GM18867 (cell line): ENCODE results near the gene MNAT1.

Experiments used
- ATAC-seq: cut with Tn5 transposase; IDR thresholded peaks from one replicate; pipeline ENCODE4 v1.9.1; 2021; ENCODE audit warnings: mild to moderate bottlenecking, moderate library complexity; ENCODE audit not compliant: unreplicated experiment

Gene MNAT1

DNA sequence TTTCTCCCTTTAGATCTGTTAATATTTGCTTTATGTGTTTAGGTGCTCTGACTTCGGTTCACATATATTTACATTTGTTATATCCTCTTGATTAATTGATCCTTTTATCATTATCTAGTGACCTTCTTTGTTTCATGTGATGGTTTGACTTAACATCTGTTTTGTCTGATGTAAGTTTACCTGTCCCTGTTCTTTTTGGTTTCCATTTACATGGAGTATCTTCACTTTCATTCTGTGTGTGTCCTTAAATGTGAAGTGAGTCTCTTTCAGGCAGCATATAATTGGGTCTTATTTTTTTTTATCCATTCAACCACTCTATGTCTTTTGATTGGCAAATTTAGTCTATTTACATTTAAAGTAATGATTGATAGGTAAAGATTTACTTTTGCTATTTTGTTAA lies 222.1 kb downstream of the MNAT1 start:
- no peak for ATAC-seq

DNA sequence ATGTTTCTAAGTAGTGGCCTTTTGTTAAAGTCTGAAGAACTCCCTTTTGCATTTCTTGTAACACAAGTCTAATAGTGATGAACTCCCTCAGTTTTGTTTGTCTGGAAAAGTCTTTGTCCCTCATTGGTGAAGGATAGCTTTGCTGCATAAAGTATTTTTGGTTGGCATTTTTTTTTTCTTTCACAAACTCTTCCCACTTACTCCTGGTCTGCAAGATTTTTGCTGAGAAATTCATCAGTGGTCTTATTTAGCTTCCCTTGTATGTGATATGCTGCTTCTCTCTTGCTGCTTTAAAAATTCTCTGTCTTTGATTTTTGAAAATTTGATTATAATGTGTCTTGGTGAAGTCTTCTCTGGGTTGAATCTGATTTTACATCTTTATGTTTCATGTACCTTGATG lies 223.6 kb downstream of the MNAT1 start:
- ATAC-seq: no peak

GRCh38 chr14:60963761-60964160 lies 229.2 kb downstream of the MNAT1 start:
- ATAC-seq: no peak

- no peak for ATAC-seq
Measured at GRCh38 chr14:60964904-60965303, 230.3 kb downstream of the MNAT1 start.

DNA sequence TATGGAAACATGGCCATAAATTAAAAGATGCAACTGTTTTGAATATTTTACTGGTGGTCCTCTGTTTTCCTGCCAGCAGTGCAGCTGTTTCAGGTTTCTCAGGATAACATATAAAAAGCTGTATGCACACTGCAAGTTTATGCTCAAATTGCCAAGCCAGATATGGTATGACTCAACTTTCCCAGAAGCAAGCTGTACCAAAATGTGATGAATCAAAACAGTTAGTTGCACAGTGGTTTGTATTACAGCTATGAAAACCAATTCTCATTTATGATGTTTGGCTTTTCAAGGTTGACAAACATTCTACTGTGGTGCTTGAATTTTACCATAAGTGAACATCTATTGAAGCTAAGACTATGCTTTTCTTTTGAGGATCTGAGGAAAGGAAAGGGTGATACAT lies 230.8 kb downstream of the MNAT1 start:
- no peak for ATAC-seq

DNA sequence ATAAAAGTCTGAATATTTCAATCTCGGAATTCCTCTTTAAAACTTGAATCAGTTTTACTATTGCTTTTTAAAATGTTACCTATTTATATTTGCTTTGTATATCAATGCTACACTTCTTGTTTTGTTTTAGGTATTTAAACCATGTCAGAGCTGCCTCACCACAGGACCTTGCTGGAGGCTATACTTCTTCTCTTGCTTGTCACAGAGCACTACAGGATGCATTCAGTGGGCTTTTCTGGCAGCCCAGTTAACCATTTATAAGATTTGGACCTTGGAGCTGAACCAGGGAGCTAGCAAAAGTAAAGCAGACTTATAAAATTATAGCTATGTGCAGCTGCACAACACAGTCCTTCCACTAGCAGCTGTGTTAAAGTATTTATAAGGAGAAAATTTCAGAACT lies 233.5 kb downstream of the MNAT1 start:
- ATAC-seq: no peak

GRCh38 chr14:60968671-60969070 lies 234.1 kb downstream of the MNAT1 start:
- no peak for ATAC-seq

DNA sequence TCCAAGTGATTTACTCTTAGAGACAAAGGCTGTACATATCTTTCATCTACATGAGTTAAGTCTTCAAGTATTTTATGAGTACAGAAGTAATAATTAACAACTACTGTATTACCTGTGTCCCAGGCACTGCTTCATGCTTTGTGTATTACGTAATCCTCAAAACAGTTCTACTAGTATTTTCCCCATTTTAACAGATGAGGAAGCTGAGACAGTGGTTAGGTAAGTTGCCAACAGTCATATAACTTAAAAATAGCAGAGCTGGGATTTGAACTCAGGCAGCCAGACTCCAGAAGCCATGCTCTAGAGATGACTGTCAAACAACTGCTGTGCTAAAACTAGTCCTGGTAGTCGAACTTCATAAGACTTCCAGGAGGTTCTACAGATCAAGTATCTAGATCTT lies 235.6 kb downstream of the MNAT1 start:
- ATAC-seq: no peak

DNA sequence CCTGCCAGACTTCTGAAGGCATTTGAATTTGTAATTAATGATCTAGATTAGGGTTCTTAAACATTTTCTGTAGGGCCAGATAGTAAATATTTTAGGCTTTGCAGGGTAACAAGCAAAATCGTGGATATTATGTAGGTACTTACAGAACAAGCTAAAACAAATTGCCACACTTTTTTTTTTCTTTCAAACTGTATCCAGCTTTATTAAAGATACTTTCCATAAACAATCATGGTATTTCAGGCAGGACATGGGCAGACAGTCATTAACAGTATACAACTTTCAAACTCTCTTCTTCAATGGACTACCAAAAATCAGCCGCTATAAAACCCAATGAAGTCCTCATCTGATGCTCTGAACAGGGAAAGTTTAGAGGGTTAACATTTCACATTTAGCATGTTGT lies 236.7 kb downstream of the MNAT1 start:
- no peak for ATAC-seq

- no peak for ATAC-seq
Measured at GRCh38 chr14:60972295-60972694, 237.7 kb downstream of the MNAT1 start.

DNA sequence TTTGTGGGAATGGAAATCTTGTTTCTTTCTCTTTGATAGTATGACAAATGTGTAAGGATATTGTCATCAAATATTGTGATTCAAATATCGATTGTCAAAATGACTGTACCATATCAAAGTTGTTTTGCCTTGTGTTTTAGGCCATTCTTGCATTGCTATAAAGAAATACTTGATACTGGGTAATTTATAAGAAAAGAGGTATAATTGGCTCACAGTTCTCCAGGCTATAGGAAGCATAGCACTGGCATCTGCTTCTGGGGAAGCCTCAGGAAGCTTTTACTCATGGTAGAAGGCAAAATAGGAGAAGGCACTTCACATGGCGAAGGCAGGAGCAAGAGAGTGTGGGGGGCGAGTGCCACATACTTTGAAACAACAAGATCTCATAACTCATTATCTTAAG lies 238.5 kb downstream of the MNAT1 start:
- ATAC-seq: no peak

GRCh38 chr14:60974090-60974651 lies 239.6 kb downstream of the MNAT1 start:
- ATAC-seq: no peak

DNA sequence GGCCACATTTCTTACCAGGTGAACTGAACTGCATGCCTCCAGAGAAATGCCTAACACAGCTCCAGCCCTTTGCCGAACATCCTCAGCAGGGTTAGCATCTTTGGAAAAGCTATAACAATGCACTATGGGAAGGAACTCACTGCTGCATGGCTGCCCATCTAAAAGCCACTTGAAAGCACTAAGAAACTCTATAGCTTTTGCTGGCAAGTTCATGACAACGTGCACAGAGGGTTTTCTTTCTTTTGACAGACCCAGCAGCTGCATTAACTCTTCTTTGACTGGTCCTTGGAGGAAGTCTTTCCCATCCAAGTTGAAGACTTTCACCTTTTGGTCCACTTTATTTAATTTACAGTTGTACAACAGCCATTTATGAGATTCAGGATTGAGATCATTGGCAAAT lies 241.0 kb downstream of the MNAT1 start:
- no peak for ATAC-seq

DNA sequence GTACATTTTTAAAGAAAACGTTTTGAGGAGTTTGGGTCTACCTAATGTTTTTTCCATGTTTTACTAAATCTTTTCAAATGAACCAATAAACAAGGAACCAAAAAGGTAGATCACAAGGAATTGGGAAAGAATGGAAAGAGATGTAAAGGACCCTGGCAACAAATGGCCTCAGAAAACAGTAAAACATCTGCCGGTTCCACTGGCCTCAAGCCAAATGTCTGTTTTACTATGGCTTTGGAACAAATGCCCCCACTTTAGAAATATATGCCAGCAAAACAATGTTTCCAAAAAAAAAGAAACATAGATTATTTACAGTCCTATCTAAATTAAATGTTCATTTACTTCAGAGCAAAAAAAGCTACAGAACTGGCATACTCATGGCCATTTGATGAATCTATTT lies 243.3 kb downstream of the MNAT1 start:
- no peak for ATAC-seq

DNA sequence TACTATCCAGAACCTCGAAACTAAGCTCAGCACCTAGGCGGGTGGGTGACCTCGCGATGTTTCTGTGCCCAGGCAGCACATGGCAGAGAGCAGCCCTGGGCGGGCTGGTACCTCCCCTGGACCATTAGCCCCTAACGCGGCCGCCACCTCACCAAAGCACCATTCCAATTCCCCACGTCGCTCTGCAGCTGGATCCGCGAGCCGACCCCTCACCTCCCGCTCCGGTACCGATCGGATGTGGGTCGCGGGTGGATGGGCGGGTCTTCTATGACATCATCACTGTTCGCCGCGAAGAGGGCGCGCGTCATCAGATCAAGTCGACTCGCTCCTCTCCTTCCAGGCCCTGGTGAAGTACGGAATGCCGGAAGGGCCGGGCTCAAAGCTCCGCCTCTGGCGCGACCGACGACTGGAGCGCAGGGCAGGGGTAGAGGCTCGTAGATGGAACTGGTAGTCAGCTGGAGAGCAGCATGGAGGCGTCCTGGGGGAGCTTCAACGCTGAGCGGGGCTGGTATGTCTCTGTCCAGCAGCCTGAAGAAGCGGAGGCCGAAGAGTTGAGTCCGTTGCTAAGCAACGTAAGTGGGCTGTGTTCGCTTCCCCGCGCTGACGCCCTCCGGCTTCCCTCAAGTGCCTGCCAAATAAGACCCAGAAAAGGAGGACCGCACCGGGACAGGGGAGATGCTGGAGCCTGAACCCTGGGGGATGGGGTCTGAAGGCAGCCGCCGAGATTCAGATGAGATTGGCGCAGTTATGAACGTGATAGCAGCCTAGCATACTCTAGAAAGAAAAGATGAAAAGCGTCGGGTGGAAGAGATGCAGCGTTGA lies 246.5 kb downstream of the MNAT1 start, which contains the start of the genes SLC38A6 and TRMT5:
TSS of gene SLC38A6 (plus strand) at position 435 of the 822 bp plus-strand sequence. CDS start at position 468, 33 bp downstream.
TSS of gene TRMT5 (minus strand) at position 269 of the 822 bp plus-strand sequence. CDS start at position 163, 106 bp downstream.
- ATAC-seq: peak; percentile 85

- ATAC-seq: no peak
Measured at GRCh38 chr14:60981633-60982455, 247.3 kb downstream of the MNAT1 start.

- ATAC-seq: no peak
Measured at GRCh38 chr14:60984196-60984595, 249.6 kb downstream of the MNAT1 start.

GRCh38 chr14:60986500-60986899 lies 251.9 kb downstream of the MNAT1 start:
- ATAC-seq: no peak

DNA sequence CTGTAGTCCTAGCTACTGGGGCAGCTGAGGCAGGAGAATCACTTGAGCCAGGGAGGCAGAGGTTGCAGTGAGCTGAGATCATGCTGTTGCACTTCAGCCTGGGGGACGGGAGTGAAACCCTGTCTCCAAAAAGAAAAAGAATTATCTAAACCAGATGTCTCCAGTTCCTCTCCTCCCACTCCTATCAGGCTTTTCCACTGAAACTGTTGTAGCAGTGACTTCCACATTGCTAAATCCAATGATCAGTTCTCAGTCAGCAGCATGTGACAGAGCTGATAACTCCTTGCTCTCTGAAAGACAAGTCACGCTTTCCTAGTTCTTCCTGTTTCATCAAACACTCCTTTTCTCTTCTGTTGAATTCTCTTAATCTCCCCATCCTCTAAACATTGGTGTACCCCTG lies 255.0 kb downstream of the MNAT1 start:
- ATAC-seq: no peak

- no peak for ATAC-seq
Measured at GRCh38 chr14:60998617-60999016, 264.1 kb downstream of the MNAT1 start.

GRCh38 chr14:60999536-60999935 lies 265.0 kb downstream of the MNAT1 start:
- no peak for ATAC-seq

- no peak for ATAC-seq
Measured at GRCh38 chr14:61003571-61003970, 269.0 kb downstream of the MNAT1 start.
